NK-92 (cell line): ENCODE results near the gene EXPH5.

ENCODE experiments used
- DNase-seq: peaks from one replicate; lab custom pipeline; 2025; ENCODE audit not compliant: unreplicated experiment; lab: John Stamatoyannopoulos, UW

Gene EXPH5

DNA sequence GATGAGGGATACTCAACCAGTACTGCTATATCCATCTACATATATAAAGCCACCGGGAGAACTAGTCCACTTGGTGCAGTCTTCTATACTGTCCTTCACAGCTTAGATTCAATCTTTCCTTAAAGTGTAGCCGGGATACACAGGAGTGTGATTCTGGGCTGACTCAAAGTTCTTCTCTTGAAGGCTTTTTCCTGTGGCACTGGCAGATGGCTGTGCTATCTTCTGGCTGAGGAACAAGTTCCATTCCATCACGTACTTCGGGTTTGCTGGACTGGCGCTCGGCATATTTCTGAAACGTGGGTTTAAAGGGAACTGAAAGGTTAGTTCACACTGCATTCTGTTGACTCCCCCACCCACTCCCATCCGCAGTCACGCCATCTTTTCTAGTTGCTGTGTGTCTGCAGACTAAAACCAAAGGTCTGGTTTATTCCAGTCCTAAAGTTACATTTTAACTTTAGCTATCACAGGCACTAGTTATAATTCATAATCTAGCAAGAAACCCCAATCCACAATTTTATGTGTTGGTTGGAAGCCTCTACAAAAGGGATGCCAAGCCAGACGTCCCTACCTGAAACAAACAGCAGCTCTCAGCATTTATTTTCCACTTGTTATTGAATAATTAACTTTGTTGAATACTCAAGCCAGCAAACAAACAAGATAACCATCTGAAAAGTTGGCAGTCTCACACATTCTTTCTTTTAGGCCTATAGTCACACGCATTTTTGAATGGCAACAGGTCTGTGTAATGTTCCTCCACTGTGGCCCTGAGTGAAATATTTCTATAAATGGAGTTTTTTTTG lies 118.7 kb downstream of the EXPH5 start:
- no peak for DNase-seq

DNA sequence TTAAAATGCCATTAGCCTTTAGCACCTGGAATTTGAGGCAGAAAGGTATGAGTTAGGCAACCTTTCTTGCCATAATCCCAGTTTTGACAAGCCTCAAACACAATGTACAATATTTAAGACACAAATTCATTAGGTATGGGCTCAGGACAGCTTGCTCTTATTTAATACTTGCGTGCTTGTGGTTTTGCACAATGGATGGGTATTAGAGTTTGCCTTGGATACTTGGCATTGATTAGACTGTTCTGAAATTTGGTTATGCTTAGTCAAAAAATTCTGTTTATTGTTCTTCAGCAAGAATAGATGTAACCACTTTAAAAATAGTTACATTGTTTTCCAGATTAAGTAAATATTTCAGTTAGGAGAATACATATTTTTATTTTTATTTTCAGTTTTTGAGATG lies 120.9 kb downstream of the EXPH5 start:
- DNase-seq, result no peak

DNA sequence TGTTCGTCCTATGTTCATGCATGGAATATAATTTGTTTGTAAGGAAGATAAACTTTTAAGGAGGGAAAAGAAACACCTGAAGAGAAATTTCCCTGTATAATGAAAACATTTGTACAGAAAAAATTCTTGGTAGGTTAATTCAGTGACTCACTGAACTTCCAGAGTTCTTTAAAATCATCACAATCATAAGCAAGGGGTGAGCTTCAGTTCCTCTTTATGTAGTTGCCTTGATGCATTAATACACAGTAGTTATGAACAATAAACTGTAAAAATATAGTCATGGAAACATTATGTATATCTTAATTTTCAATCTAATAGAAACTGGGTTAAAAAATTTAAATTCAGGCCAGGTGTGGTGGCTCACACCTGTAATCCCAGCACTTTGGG lies 125.1 kb downstream of the EXPH5 start:
- no peak for DNase-seq

DNA sequence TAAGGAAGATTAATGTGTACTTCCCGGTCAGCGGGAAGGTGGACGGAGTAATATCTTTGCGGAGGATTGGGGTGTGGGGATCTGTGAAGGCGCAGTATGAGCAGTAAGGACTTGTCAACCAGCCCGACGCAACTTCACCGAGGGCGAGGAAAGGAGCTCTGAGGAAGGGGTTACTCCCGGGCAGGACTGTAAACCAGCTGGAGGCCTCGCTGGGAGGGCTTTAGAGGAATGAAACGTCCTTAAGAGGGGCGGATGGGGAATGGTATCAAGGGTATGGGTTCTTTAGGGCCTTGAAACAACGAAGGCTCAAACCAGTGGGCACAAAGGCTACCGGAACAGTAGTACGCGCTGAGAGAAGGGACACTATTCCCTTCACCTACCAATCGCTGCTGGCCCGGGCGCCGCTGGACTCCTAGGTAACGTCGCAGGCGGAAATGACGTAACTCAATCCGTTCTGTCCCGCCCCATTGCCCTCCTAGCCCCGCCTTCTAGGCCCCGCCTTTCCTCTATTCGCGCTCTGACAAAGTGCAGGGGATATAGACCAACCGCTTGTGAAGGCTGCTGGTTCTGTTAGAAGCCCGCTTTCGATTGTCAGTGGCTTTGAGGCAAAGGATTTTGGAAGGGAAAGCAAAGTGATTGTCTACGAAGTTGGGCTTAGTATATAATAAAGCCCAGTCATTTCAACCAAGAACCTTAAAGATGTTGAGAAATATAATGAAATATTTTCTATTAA lies 126.3 kb downstream of the EXPH5 start, which contains the start of gene C11orf65:
C11orf65 (minus strand) TSS at position 439 of the 733 bp plus-strand sequence. CDS start 5,970 bp downstream, outside the sequence.
- peak; percentile 68 for DNase-seq

DNA sequence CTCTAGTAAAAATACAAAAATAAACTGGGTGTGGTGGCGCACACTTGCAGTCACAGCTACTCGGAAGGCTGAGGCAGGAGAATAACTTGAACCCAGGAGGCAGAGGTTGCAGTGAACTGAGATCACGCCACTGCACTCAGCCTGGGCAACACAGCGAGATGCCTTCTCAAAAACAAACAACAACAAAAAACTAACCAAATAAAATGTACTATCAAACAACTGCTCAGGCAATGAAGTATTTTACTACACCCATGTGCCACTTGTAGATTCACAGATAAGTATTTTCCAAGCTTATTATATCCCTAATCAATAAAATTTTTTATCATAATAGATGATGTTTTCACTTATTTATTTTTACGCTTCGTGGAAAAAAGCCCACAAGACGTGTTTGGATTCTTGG lies 127.2 kb downstream of the EXPH5 start:
- no peak for DNase-seq
